HepG2 (cell line): ENCODE data around the gene SLC16A5. TPM values are rescaled to one million over a fixed set of nuclear protein-coding genes. Genes with fewer than 3 reads are reported as not detected.
A peak's percentile ranks its signal among the peaks of the same experiment; 100 is the strongest.

Source experiments
- ARNTL ChIP-seq: sonication (generic); formaldehyde crosslinking; IDR thresholded peaks from 2 replicates; pipeline ENCODE4 v1.4.0; 2020; ENCODE audit warnings: mild to moderate bottlenecking, missing genetic modification reagents
- CC2D1A ChIP-seq: sonication (generic); formaldehyde crosslinking; IDR thresholded peaks from 2 replicates; pipeline ENCODE4 v1.8.1; 2023; ENCODE audit warnings: mild to moderate bottlenecking, missing genetic modification reagents
- DMAP1 ChIP-seq: IDR thresholded peaks from 2 replicates; pipeline ENCODE4 v1.6.1; 2016
- KDM4B ChIP-seq: sonication (generic); formaldehyde crosslinking; IDR thresholded peaks from 2 replicates; pipeline ENCODE4 v1.4.0; 2020; ENCODE audit warnings: missing genetic modification reagents
- KDM6A ChIP-seq: IDR thresholded peaks from 2 replicates; pipeline ENCODE4 v1.6.1; 2016; ENCODE audit warnings: low read depth
- LCORL ChIP-seq, 2 experiments: fragments of 450-650 bp in 1 of 2; sonication (generic) in 1 of 2; formaldehyde crosslinking in 1 of 2; IDR thresholded peaks; 2 replicates each; pipeline versions ENCODE4 v1.5.0 to v1.6.1; 2017 to 2020; ENCODE audit warnings: antibody characterized with exemption in 1 of 2, missing genetic modification reagents in 1 of 2
- MEIS1 ChIP-seq: sonication (generic); formaldehyde crosslinking; IDR thresholded peaks from 2 replicates; pipeline ENCODE4 v1.9.0; 2021; ENCODE audit warnings: mild to moderate bottlenecking, missing genetic modification reagents, moderate library complexity, borderline replicate concordance
- PHF5A ChIP-seq: IDR thresholded peaks from one replicate; pipeline ENCODE4 v1.6.1; 2018; ENCODE audit warnings: low read depth, missing genetic modification reagents; ENCODE audit not compliant: unreplicated experiment
- PITX1 ChIP-seq: sonication (generic); formaldehyde crosslinking; IDR thresholded peaks from 2 replicates; pipeline ENCODE4 v1.5.1; 2020; ENCODE audit warnings: mild to moderate bottlenecking, missing genetic modification reagents
- RXRA ChIP-seq: sonication (generic); formaldehyde crosslinking; IDR thresholded peaks from 2 replicates; pipeline ENCODE4 v1.5.1; 2020; ENCODE audit warnings: missing genetic modification reagents
- TOPORS ChIP-seq: sonication (generic); formaldehyde crosslinking; IDR thresholded peaks from 2 replicates; pipeline ENCODE4 v1.8.0; 2023; ENCODE audit warnings: mild to moderate bottlenecking, missing genetic modification reagents
- U2AF1 ChIP-seq: fragments of 200-400 bp; formaldehyde crosslinking; optimal IDR thresholded peaks from 2 replicates; pipeline ENCODE3; 2017; ENCODE audit warnings: mild to moderate bottlenecking, low read depth, low read length
- ZNF17 ChIP-seq: sonication (generic); formaldehyde crosslinking; IDR thresholded peaks from 2 replicates; pipeline ENCODE4 v1.5.0; 2020; ENCODE audit warnings: mild to moderate bottlenecking, missing genetic modification reagents
- ZNF335 ChIP-seq: sonication (generic); formaldehyde crosslinking; IDR thresholded peaks from 2 replicates; pipeline ENCODE4 v1.4.0; 2020; ENCODE audit warnings: missing genetic modification reagents
- ZNF777 ChIP-seq: sonication (generic); formaldehyde crosslinking; IDR thresholded peaks from 2 replicates; pipeline ENCODE4 v1.4.0; 2020; ENCODE audit warnings: missing genetic modification reagents
- ZSCAN31 ChIP-seq: sonication (generic); formaldehyde crosslinking; IDR thresholded peaks from 2 replicates; pipeline ENCODE4 v1.5.0; 2020; ENCODE audit warnings: low read depth, mild to moderate bottlenecking, missing genetic modification reagents
- polyA plus RNA-seq, 8 experiments: library from polyadenylated mRNA; depleted of rRNA in 3 of 8; stranded (reverse) in 7 of 8; unstranded in 1 of 8; fragments of >200 nt; fragmentation: Illumina TruSeq in 4 of 8; extraction: Trizol in 4 of 8; gene quantifications; 2 replicates each; pipeline versions ENCODE4 v1.2.1 to v1.2.3, GENCODE V29; 2011 to 2016; ENCODE audit warnings: low read depth in 4 of 8, missing spikeins in 1 of 8, mixed read lengths in 1 of 8; ENCODE audit not compliant: insufficient read depth in 1 of 8
- total RNA-seq, 5 experiments: library from RNA; depleted of rRNA; stranded (reverse); fragments of >200 nt; fragmentation: Illumina TruSeq; extraction: Trizol; gene quantifications; 2 replicates each; pipeline ENCODE4 v1.2.3, GENCODE V29; 2016; ENCODE audit warnings: low read depth in 1 of 5
- TF ChIP-seq, protein P1 (sequence below): sonication (generic); formaldehyde crosslinking; IDR thresholded peaks from 2 replicates; pipeline ENCODE4 v1.4.0; 2020; ENCODE audit warnings: missing genetic modification reagents
- TF ChIP-seq, protein P2 (sequence below): sonication (generic); formaldehyde crosslinking; IDR thresholded peaks from 2 replicates; pipeline ENCODE4 v1.4.0; 2020; ENCODE audit warnings: missing genetic modification reagents, borderline replicate concordance
- TF ChIP-seq, protein P3 (sequence below): sonication (generic); formaldehyde crosslinking; IDR thresholded peaks from 2 replicates; pipeline ENCODE4 v1.4.0; 2020; ENCODE audit warnings: missing genetic modification reagents, borderline replicate concordance
- TF ChIP-seq, protein P4 (sequence below): sonication (generic); formaldehyde crosslinking; IDR thresholded peaks from 2 replicates; pipeline ENCODE4 v1.5.0; 2020; ENCODE audit warnings: missing genetic modification reagents, mild to moderate bottlenecking, borderline replicate concordance
- TF ChIP-seq, protein P5 (sequence below): sonication (generic); formaldehyde crosslinking; IDR thresholded peaks from 2 replicates; pipeline ENCODE4 v1.8.1; 2023; ENCODE audit warnings: mild to moderate bottlenecking, inconsistent platforms, moderate library complexity, missing genetic modification reagents, borderline replicate concordance

The SLC16A5 gene
- total and polyA plus RNA-seq, 2 of the 13 experiments (the other 11 are each of a cell fraction or from before 2014, with no cell fraction given): 0.69 to 5.6 TPM

DNA sequence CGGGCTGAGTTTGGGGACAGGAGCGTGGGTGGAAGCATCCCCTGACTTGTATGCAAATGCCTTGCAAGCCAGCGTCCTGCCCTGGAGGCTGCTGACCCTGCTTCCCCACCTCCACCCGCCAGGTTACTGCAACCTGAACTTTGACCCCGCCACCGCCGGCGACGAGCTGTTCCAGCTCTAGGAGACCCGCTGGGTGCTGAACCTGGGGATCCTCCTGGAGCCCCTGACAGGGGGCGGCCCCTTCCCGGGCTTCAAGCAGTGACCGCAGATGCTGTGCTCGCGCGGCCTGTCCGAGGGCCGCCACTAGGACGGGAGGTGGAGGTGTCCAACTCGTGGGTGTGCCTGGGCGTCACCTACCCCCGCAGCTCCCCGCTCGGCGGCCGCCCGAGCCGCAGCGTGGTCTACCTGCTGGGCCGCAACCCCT lies 10.7 kb upstream of the SLC16A5 start (continued):
- TF ChIP-seq, protein P1, sequence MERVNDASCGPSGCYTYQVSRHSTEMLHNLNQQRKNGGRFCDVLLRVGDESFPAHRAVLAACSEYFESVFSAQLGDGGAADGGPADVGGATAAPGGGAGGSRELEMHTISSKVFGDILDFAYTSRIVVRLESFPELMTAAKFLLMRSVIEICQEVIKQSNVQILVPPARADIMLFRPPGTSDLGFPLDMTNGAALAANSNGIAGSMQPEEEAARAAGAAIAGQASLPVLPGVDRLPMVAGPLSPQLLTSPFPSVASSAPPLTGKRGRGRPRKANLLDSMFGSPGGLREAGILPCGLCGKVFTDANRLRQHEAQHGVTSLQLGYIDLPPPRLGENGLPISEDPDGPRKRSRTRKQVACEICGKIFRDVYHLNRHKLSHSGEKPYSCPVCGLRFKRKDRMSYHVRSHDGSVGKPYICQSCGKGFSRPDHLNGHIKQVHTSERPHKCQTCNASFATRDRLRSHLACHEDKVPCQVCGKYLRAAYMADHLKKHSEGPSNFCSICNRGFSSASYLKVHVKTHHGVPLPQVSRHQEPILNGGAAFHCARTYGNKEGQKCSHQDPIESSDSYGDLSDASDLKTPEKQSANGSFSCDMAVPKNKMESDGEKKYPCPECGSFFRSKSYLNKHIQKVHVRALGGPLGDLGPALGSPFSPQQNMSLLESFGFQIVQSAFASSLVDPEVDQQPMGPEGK (CRISPR knock-in tag): peak; percentile 74; the same call in 1 of the 2 replicates
- TF ChIP-seq RXRA (CRISPR knock-in tag) (peak; percentile 95), ZNF17 (CRISPR knock-in tag) (no peak), KDM6A (CRISPR knock-in tag) (peak; percentile 80; the same call in 1 of the 2 replicates), LCORL (IDR thresholded peaks at IDR 0.05) (no peak), LCORL (CRISPR knock-in tag; IDR thresholded peaks at IDR 0.05) (peak; percentile 91; the same call in 1 of the 2 replicates), ZNF777 (no peak), PITX1 (peak; percentile 39; the same call in 1 of the 2 replicates), CC2D1A (CRISPR knock-in tag) (no peak), ZSCAN31 (CRISPR knock-in tag) (peak; percentile 70; the same call in 1 of the 2 replicates), MEIS1 (0 out of 2 replicates have a peak, but pooled peaks have one; percentile 64), KDM4B (CRISPR knock-in tag) (0 out of 2 replicates have a peak, but pooled peaks have one; percentile 43), PHF5A (CRISPR knock-in tag) (peak; percentile 45), U2AF1 (peak; percentile 63), ARNTL (CRISPR knock-in tag) (0 out of 2 replicates have a peak, but pooled peaks have one; percentile 41), TOPORS (CRISPR knock-in tag) (no peak), DMAP1 (CRISPR knock-in tag) (0 out of 2 replicates have a peak, but pooled peaks have one; percentile 61), ZNF335 (0 out of 2 replicates have a peak, but pooled peaks have one; percentile 36)
- TF ChIP-seq, protein P2, sequence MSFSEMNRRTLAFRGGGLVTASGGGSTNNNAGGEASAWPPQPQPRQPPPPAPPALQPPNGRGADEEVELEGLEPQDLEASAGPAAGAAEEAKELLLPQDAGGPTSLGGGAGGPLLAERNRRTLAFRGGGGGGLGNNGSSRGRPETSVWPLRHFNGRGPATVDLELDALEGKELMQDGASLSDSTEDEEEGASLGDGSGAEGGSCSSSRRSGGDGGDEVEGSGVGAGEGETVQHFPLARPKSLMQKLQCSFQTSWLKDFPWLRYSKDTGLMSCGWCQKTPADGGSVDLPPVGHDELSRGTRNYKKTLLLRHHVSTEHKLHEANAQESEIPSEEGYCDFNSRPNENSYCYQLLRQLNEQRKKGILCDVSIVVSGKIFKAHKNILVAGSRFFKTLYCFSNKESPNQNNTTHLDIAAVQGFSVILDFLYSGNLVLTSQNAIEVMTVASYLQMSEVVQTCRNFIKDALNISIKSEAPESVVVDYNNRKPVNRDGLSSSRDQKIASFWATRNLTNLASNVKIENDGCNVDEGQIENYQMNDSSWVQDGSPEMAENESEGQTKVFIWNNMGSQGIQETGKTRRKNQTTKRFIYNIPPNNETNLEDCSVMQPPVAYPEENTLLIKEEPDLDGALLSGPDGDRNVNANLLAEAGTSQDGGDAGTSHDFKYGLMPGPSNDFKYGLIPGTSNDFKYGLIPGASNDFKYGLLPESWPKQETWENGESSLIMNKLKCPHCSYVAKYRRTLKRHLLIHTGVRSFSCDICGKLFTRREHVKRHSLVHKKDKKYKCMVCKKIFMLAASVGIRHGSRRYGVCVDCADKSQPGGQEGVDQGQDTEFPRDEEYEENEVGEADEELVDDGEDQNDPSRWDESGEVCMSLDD (CRISPR knock-in tag): peak; percentile 16; the same call in 1 of the 2 replicates
- TF ChIP-seq, protein P3, sequence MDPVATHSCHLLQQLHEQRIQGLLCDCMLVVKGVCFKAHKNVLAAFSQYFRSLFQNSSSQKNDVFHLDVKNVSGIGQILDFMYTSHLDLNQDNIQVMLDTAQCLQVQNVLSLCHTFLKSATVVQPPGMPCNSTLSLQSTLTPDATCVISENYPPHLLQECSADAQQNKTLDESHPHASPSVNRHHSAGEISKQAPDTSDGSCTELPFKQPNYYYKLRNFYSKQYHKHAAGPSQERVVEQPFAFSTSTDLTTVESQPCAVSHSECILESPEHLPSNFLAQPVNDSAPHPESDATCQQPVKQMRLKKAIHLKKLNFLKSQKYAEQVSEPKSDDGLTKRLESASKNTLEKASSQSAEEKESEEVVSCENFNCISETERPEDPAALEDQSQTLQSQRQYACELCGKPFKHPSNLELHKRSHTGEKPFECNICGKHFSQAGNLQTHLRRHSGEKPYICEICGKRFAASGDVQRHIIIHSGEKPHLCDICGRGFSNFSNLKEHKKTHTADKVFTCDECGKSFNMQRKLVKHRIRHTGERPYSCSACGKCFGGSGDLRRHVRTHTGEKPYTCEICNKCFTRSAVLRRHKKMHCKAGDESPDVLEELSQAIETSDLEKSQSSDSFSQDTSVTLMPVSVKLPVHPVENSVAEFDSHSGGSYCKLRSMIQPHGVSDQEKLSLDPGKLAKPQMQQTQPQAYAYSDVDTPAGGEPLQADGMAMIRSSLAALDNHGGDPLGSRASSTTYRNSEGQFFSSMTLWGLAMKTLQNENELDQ: peak; percentile 83; the same call in 1 of the 2 replicates
- TF ChIP-seq, protein P4, sequence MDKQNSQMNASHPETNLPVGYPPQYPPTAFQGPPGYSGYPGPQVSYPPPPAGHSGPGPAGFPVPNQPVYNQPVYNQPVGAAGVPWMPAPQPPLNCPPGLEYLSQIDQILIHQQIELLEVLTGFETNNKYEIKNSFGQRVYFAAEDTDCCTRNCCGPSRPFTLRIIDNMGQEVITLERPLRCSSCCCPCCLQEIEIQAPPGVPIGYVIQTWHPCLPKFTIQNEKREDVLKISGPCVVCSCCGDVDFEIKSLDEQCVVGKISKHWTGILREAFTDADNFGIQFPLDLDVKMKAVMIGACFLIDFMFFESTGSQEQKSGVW (CRISPR knock-in tag): no peak
- TF ChIP-seq, protein P5, sequence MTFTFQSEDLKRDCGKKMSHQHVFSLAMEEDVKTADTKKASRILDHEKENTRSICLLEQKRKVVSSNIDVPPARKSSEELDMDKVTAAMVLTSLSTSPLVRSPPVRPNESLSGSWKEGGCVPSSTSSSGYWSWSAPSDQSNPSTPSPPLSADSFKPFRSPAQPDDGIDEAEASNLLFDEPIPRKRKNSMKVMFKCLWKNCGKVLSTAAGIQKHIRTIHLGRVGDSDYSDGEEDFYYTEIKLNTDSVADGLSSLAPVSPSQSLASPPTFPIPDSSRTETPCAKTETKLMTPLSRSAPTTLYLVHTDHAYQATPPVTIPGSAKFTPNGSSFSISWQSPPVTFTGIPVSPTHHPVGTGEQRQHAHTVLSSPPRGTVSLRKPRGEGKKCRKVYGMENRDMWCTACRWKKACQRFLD (CRISPR knock-in tag): no peak
